HG03521 (cell line): ENCODE results near the gene LDB2.

Experiments used
- ATAC-seq: cut with Tn5 transposase; IDR thresholded peaks from one replicate; pipeline ENCODE4 v1.9.1; 2021; ENCODE audit warnings: mild to moderate bottlenecking, moderate library complexity; ENCODE audit not compliant: unreplicated experiment

Gene LDB2

DNA sequence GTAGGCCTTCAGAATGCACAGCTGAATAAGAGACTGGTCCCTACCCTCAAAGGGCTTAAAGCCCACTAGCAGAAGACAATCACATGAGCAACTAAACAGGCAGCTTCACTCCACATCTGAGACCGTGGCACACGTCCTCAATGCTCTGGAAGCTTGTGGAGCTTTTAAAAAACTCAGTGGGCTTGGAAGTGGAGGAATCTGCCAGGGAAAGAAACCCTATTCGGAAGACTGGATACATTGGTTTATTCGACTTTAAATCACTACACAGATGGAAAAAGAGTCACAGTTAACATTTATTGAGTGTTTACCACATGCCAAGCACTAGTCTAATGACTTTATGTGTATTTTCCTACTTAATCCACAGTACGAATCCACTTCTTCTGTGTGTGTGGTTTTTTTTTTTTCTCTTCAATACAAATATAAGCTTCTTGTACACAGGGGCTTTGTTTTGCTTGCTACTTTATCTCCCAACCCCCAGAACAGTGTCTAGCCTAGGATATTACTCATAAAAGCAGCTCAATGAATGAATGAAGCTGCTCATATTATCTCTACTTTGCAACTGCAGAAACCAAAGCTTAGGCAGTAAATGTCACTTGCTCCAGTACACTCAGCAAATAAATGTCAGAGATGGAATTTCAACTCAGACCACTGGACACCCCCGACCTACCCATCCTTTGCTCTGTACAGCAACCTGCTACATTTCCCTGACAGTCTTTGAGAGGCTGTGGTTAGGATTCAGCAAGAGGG lies 137.7 kb downstream of the LDB2 start:
- ATAC-seq = no peak

DNA sequence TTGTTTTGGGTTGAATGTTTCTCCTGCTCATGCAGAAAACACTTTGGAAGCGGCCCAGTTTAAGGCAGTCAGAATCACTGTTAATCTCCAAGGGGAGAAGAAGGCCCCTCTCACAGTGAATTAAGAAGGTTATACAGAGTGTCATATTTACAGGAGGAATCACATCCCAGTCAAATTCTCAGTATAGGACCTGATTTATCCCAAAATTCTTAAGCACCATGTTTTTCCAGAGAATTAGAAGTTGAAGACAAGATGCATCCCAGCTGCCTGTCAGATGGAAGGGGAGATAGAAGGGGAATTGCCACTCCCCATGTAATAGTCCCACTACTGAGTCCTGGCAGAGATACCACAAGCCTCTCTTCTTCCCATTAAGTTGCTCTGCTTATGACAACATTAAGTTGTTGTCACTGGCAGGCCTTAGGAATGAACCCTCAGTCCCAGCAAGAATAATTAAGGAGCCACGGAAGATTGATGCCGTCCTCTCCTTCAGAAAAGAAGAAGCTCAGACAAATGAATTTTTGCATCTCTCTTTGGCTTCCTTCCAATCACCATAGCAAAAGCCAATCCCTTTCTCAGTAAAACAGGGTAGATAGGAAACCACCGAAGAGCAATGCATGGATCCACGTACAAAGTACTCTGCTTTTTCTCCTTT lies 138.4 kb downstream of the LDB2 start:
- no peak for ATAC-seq

- no peak for ATAC-seq
These were observed 139.6 kb downstream of the LDB2 start for GRCh38 chr4:16758816-16759215.

- ATAC-seq = no peak
These were observed 140.2 kb downstream of the LDB2 start for GRCh38 chr4:16758255-16758654.

GRCh38 chr4:16757080-16757521 lies 141.3 kb downstream of the LDB2 start:
- ATAC-seq = no peak

DNA sequence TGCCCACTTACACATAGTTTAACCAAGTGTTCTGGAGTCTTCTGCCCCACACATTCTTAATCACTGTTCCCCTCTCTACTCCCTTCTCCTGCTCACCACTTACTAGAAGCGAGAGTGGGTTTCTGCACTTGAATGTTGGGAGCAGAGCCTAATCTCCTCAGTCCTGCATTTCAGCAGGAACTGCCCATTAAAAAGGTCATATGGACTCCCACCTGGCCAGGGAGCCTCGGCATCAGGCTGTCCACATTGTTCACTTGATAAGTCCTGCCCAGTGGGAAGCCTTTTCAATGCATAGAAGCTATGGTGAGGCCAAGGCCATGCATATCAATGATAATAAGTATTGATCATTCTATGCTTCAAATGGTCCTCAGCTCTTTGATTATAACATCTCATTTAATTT lies 144.3 kb downstream of the LDB2 start:
- no peak for ATAC-seq

DNA sequence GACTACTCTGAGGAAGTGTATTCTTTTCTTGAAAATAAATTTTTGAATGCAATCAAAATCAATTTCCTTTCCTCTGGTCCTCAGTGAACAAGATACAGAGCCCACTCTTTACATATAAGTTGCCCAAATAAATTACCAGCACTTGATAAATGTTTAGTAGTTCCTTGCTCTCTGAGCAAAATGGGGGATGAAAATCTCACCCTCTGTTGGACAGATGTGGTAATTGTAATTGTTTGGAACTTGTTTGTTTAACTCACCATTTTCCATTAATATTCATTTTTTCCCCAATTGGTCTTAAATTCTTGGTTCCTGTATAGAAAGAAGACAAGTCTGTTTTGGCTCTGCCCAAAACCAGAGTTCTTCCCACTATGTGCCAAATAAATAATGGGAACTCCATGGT lies 146.3 kb downstream of the LDB2 start:
- no peak for ATAC-seq

DNA sequence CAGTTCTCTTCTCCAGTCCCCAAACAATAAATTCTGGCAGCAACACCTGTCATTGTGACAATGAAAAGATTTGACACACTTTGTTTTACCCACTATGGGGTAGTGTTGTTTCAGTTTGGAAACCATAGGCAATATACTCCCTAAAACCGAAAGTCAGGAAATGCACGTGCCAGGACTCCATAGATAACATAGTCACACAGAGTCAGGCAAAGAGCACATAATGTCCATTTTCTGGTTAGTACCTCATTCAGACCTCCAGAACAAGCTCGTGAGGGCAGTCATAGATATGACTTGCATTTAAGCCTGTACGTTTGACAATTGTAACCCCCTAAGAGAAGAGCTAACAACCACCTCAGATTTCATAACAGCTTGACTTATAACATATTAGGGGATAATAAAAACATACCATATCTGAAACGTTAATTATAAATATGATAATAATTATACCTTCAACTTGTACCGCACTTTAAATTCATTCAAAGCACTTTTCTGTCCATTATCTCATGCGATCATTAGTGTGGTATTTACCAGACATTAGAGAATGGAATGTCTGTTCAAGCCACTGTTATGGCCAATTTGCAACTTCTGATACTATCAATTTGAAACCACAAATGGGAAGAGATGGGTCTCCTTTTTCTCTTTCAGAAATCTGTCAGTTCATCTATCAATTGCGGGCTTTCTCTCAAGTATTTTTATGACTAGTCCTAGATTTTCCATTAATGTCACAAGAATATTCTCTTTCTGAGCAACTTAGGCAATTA lies 147.4 kb downstream of the LDB2 start:
- no peak for ATAC-seq

- ATAC-seq = no peak
These were observed 148.2 kb downstream of the LDB2 start for GRCh38 chr4:16750216-16750615.

DNA sequence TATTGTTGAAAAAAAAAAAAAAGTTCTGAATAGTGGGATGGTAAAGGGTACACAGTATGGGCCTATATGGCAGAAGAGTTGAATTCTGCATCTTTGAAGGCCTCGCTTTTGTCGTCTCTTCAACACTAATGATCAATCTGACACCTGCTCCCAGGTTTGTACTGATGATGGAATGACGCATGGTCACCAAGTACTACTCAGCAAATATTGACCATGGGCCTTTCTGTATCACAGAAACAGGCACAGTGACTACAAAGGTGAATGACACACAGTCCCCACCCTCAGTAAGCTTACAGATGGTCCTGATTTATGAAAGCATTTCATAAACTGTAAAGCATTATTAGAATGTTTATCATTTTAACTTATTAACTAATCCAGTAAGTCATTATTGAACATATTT lies 152.6 kb downstream of the LDB2 start:
- ATAC-seq = no peak

GRCh38 chr4:16745009-16745635 lies 153.3 kb downstream of the LDB2 start:
- no peak for ATAC-seq

- ATAC-seq = no peak
These were observed 157.2 kb downstream of the LDB2 start for GRCh38 chr4:16741287-16741686.

DNA sequence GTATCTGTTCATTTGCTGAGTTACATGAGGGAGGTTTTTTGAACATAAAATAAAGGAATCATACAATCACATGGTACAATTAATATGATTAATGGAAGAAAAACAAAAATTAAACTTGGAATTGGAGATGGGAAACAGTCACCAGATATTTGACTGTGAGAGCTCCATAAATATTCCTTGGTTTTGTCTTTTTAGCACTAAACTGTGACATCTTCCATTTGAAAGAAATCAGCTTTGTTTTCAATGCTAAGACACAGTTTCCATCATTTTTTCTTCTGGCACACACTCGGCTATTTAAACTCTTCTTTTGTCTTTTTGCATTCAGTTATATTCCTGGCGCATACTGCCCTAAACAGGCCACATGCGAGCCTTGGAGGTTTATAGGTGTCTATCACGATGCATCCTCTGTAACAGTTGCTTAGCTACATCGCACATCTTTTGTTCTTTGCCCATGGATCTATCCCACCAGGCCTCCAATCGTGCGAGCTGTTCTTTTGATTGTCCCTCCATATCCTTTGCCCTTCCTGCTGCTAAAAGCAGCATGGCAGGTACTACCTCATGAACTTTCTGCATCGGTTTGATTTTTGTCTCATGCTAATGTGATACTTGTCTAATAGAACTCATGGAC lies 158.3 kb downstream of the LDB2 start:
- no peak for ATAC-seq

- ATAC-seq = no peak
These were observed 159.9 kb downstream of the LDB2 start for GRCh38 chr4:16738558-16738957.

DNA sequence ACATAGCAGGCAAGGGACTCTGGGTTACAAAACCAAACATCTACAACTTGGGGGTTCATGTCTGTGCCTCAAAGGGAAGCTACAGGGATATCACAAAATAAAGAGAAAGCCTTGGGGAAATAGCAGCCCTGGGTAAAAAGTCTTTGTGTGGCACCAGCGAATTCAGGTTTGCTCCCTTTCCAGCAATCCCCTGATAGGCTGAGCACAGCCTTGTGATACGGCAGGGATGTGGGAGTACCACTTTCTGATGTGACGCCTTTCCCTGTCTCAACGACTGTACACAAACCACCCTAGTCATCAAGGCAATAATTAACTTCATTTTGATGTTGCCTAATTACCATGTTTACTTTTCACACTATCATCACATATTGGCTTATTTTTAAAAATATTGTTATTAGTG lies 164.9 kb downstream of the LDB2 start:
- ATAC-seq = no peak

DNA sequence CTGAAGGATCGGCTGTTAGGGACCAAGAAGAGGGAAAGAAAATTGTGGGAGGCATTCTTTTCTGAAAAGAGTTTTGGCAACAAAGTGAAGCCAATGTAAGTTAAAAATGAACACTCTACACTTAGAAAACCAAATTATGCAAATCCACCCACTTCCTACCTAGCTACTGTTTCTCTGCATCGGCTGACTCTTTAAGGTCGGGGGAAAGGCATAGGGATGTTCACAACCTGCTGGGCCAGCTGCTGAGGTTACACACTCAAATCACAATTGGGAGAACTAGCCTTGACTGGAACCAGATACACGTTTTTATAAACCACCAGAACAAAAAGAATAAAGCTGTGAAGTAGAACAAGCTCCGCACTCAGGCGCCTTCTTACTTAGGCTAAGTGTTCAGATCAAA lies 165.7 kb downstream of the LDB2 start:
- ATAC-seq = no peak

GRCh38 chr4:16731776-16732380 lies 166.6 kb downstream of the LDB2 start:
- no peak for ATAC-seq

- ATAC-seq = no peak
These were observed 167.8 kb downstream of the LDB2 start for GRCh38 chr4:16730522-16731205.

- no peak for ATAC-seq
These were observed 169.1 kb downstream of the LDB2 start for GRCh38 chr4:16729336-16729735.

DNA sequence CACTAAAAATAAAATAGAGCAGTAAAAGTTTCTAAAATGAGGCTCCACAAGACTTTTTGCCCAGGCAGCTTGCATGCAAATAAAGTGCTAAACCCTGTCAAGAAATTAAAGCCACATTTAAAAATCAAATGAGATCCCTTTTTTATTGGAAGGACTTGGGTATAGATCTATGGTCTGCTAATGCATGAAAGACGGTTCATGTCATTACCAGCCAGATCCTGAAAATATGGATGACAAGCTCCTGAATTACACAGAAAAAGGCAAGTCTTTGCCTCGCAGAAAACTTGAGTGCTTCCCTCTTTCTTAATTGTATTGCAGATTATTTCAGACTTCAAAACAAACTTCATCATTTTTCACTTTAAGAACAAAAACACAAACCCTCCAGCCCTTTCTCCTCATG lies 169.6 kb downstream of the LDB2 start:
- no peak for ATAC-seq
